Lung (tissue), 12 donors: ENCODE data around the gene RSL24D1. TPM values are rescaled to one million over a fixed set of nuclear protein-coding genes. Genes with fewer than 3 reads are reported as not detected.

Source experiments
- ATAC-seq: fragments of 200-7000 bp; cut with Tn5 transposase; one replicate; pipeline ENCODE4 v1.9.1; 2020; ENCODE audit warnings: moderate number of reproducible peaks; ENCODE audit not compliant: insufficient read depth, low FRiP score
- DNase-seq, 3 donors: peaks; one replicate each; pipeline ENCODE4 v3.0.0-alpha.2; 2013 to 2017
- H3K27ac ChIP-seq, 2 donors: one replicate each; pipeline ENCODE4 v1.5.1; 2013; ENCODE audit warnings: mild to moderate bottlenecking in 2 of 2, moderate library complexity in 2 of 2, control low read depth in 1 of 2, inconsistent platforms in 1 of 2, low read depth in 1 of 2, low read length in 1 of 2
- H3K27me3 ChIP-seq, 3 donors: one replicate each; pipeline ENCODE4 v1.5.1; 2013; ENCODE audit warnings: low read length in 2 of 3; ENCODE audit not compliant: control insufficient read depth in 3 of 3, insufficient read depth in 3 of 3
- H3K36me3 ChIP-seq, 4 donors: one replicate each; pipeline ENCODE4 v1.5.1; 2013; ENCODE audit warnings: low read length in 4 of 4, mild to moderate bottlenecking in 1 of 4, moderate library complexity in 1 of 4; ENCODE audit not compliant: control insufficient read depth in 4 of 4, insufficient read depth in 4 of 4
- H3K4me1 ChIP-seq, 5 donors: one replicate each; pipeline ENCODE4 v1.5.1; 2013; ENCODE audit warnings: low read length in 5 of 5, mild to moderate bottlenecking in 2 of 5, moderate library complexity in 1 of 5; ENCODE audit not compliant: control insufficient read depth in 5 of 5, insufficient read depth in 5 of 5
- H3K4me3 ChIP-seq: one replicate; pipeline ENCODE4 v1.5.1; 2013; ENCODE audit warnings: mild to moderate bottlenecking, control low read depth, moderate library complexity
- H3K9ac ChIP-seq, 2 donors: one replicate each; pipeline ENCODE4 v1.5.1; 2013; ENCODE audit warnings: low read length in 2 of 2, control low read depth in 1 of 2; ENCODE audit not compliant: insufficient read depth in 1 of 2
- H3K9me3 ChIP-seq, 4 donors: one replicate each; pipeline ENCODE4 v1.5.1; 2013; ENCODE audit warnings: low read length in 3 of 4, mild to moderate bottlenecking in 1 of 4, moderate library complexity in 1 of 4; ENCODE audit not compliant: control insufficient read depth in 4 of 4, insufficient read depth in 3 of 4
- WGBS, 2 donors: extraction: QIAGEN DNeasy Blood & Tissue Kit; methylation state at CpG; one replicate each; pipeline ENCODE4 v1.1.7; 2013; 5-methylcytosine and 5-hydroxymethylcytosine counted together
- polyA plus RNA-seq, 2 donors: library from polyadenylated mRNA; stranded (reverse); fragments of 200-250 nt; gene quantifications; one replicate each; pipeline ENCODE4 v1.2.1, GENCODE V29; 2013
- total RNA-seq, 2 donors: library from RNA; depleted of rRNA in 1 of 2; stranded (reverse); fragments of >200 nt in 1 of 2; gene quantifications; one replicate each; pipeline ENCODE4 v1.2.1, GENCODE V29; 2014 to 2021
- TF ChIP-seq, protein P1 (sequence below): IDR thresholded peaks from 2 replicates; pipeline ENCODE4 v1.5.1; 2012; ENCODE audit warnings: mild to moderate bottlenecking; ENCODE audit errors: control extremely low read depth, extremely low read depth
- donor health status: control.
- donor health status: control.
- donor health status: Bipolar disorder and iron deficiency.
- donor health status: healthy.
- donor health status: DM: yes; HTN: yes; CAD: no.

RSL24D1 gene
- total and polyA plus RNA-seq, 4 donors, result 45.9 to 102 (median 63.9) TPM

DNA sequence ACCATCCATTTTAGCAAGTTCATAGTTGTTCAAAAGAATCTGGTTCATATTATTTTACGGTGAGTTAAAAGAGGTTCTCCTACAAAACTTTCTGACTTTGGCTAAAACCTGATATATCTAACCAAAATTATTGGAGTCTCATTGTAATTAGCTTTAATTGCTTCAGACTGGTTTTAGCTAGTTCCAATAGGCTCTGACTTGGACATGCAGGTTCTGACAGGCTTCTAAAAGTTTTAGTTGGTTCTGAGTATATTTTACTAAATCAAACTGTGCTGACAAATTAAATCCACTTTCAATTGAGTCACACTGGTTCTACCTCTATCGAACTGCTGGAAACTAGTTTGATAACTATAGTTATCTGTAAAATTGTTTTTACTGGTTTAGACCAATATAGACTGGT, 42.1 kb upstream of the RSL24D1 start:
- H3K27me3 ChIP-seq, result no peaks in the 10 kb centered on the region
- WGBS, 2 donors, result 95 to 98% methylated on average over 2 of the region's 2 CpGs
- H3K4me3 ChIP-seq, result no peak overlapping the region
- H3K4me1 ChIP-seq, result peaks cover 0 to 1% (median 0%) of the 10 kb centered on the region in 5 donors
- H3K9me3 ChIP-seq, result no peaks in the 10 kb centered on the region
- ATAC-seq (no peak), DNase-seq (no peak)
- no peak overlapping the region for H3K27ac ChIP-seq
- TF ChIP-seq, protein P1, sequence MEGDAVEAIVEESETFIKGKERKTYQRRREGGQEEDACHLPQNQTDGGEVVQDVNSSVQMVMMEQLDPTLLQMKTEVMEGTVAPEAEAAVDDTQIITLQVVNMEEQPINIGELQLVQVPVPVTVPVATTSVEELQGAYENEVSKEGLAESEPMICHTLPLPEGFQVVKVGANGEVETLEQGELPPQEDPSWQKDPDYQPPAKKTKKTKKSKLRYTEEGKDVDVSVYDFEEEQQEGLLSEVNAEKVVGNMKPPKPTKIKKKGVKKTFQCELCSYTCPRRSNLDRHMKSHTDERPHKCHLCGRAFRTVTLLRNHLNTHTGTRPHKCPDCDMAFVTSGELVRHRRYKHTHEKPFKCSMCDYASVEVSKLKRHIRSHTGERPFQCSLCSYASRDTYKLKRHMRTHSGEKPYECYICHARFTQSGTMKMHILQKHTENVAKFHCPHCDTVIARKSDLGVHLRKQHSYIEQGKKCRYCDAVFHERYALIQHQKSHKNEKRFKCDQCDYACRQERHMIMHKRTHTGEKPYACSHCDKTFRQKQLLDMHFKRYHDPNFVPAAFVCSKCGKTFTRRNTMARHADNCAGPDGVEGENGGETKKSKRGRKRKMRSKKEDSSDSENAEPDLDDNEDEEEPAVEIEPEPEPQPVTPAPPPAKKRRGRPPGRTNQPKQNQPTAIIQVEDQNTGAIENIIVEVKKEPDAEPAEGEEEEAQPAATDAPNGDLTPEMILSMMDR, result no peak
- no peak overlapping the region for H3K9ac ChIP-seq
- peaks cover 0 to 2% (median under 1%) of the 10 kb centered on the region in 4 donors for H3K36me3 ChIP-seq

DNA sequence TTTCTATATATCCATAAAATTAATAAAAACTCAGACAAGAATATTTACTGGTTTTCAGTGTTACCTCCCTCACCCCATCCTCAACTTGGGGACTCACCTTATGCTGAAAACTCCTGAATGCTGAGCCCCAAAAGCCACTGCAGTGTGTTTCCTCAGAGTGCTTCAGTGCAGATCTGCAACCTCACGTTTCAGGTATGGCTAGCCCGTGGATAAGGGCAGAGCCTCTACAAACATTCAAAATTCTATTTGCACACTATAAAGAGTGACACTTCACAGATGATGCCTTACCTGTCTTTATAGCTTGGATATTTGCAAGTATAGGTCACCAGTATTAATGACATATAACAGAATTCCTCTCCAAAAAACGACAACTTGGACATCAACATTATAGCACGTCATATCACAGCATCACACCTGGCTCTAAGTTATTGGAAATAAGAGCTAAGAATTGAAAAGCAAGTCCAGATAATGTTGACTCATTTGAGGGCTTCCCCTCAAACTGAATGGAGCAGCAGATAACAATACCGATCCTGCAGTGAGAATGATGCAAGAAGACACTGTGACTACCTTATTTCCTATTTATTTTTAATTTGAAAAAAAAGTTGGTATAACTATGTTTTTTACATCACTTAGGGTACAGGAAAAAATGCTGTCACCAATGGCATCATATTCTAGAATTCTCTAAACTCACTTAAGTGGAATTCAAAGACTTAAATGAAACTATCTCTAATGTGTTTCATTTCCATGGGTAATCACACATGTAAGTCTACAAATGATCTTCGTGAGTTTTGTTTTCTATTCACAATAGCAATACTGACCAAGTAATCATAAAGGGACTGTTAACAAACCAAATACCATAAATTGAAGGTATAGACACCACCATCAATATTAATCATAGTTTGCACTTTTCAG, 40.7 kb upstream of the RSL24D1 start:
- H3K9me3 ChIP-seq, result no peaks in the 10 kb centered on the region
- H3K27me3 ChIP-seq, result no peaks in the 10 kb centered on the region
- H3K4me1 ChIP-seq, result peaks cover 0 to 1% (median 0%) of the 10 kb centered on the region in 5 donors
- peaks cover 0 to 2% (median under 1%) of the 10 kb centered on the region in 4 donors for H3K36me3 ChIP-seq
- no peak overlapping the region for H3K9ac ChIP-seq
- TF ChIP-seq, protein P1, result no peak
- DNase-seq (no peak), ATAC-seq (no peak)
- H3K4me3 ChIP-seq, result no peak overlapping the region
- H3K27ac ChIP-seq, result no peak overlapping the region
- WGBS, 2 donors, result 74 to 78% methylated on average over 6 of the region's 6 CpGs

DNA sequence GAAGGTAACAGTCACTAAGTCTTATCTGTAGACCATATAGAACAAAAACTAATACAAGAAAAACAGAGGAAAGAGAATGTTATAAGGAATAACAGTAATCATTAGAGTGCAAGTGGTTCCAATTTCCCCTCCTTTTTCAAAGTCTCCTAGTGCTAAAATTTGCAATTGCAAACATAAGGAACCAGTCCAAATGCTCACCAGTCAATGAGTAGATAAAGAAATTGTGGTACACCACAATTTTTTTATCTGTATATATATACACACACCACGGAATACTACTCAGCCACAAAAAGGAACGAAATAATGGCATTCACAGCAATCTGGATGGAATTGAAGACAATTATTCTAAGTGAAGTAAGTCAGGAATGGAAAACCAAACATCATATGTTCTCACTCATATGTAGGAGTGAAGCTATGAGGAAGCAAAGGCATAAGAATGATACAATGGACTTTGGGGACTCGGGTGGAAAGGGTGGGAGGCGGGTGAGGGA, 38.9 kb upstream of the RSL24D1 start:
- 75 to 94% methylated on average over 4 of the region's 4 CpGs for WGBS, 2 donors

More for the DNA sequence above, 38.9 kb upstream of the RSL24D1 start:
- Histone ChIP-seq H3K36me3 (peaks cover 0 to 5% (median 2%) of the 10 kb centered on the region in 4 donors), H3K4me3 (no peak overlapping the region), H3K9ac (no peak overlapping the region), H3K27me3 (no peaks in the 10 kb centered on the region), H3K9me3 (no peaks in the 10 kb centered on the region), H3K27ac (no peak overlapping the region), H3K4me1 (peaks cover 0 to 1% (median 0%) of the 10 kb centered on the region in 5 donors)
- DNase-seq (no peak), ATAC-seq (no peak)
- TF ChIP-seq, protein P1, result no peak
